Measurements from ENCODE around the gene RAMP3. TPM values are rescaled to one million over a fixed set of nuclear protein-coding genes. Genes with fewer than 3 reads are reported as not detected.

Gene RAMP3
- total RNA-seq (2014; rRNA removed): not detected in 2 replicates
- not detected for Bru-seq, nascent RNA
- not detected for BruChase-seq, experiment 1, labeled RNA remaining after a 6-hour chase
- BruChase-seq, experiment 2, labeled RNA remaining after a 2-hour chase: percentile 3 among the genes with signal in this experiment
- long read RNA-seq: 0 reads

DNA sequence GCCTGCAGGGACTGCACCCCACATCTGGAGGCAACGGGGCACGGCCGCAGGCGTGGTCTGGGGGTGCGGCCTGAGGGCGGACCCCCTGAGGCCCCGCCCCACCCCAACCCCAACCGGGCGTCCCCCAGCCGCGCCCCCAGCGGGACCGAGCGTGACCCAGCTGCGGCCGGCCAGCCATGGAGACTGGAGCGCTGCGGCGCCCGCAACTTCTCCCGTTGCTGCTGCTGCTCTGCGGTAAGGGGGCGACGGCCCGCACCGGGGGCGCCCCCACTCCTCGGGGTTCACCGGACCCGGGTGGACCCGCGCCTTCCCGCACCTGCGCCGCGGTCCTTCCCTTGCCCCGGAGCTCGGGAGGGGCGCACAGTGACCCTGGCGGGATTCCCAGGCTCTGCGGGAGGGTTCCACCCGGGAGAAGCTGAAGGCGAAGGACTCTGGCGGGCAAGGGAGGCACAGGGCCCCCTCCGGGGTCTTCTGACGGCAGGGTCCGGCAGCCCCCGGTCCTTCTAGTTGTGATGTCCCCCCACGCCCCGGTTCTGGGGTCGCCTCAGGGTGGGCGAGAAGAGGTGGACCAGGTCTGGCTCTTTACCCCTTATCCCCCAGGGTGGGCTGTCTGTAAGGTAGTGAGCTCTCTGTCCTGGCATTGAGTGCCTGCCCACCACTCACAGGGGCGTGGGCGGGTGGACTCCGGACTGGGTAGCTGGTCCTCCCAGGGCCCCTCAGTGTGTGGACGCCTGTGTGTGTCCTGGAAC, at the start of gene RAMP3:
Gene RAMP3 (plus strand): TSS at position 139 of the 749 bp plus-strand sequence. CDS start 38 bp downstream, at position 177.
- Histone ChIP-seq H4K20me1 (ENCODE audit: low read length) (no peaks in the 10 kb centered on the region), H3K9me2 (replicated peaks; ENCODE audit: low read length) (no peaks in the 10 kb centered on the region), H3K4me3 (ENCODE audit: low read length) (no peak within 1 kb of the TSS), H3K4me1 (ENCODE audit: insufficient read depth, low read length) (no peaks in the 10 kb centered on the region), H3K4me2 (ENCODE audit: low read length) (no peak within 1 kb of the TSS), H3K27ac (ENCODE audit: low read length) (no peak within 1 kb of the TSS), H3F3A (ENCODE audit: low read length, unreplicated experiment) (no peaks in the 10 kb centered on the region), H3K36me3 (ENCODE audit: low read depth, low read length) (no peaks in the 10 kb centered on the region), H3K27me3 (ENCODE audit: low read length) (no peaks in the 10 kb centered on the region), H3K79me2 (ENCODE audit: low read length) (no peaks in the 10 kb centered on the region), H3K9ac (ENCODE audit: low read length) (no peak within 1 kb of the TSS), H2AFZ (ENCODE audit: low read length) (no peak within 1 kb of the TSS), H3K9me3 (ENCODE audit: low read length) (no peaks in the 10 kb centered on the region)
- CTCF ChIA-PET: no interaction called here
- no peak for ATAC-seq
- POLR2A ChIA-PET (ENCODE audit: unreplicated experiment): interaction anchor here (0.6 kb wide), 1 partner anchor 95 kb away, joined by 3 read pairs; no protein-coding TSS in a partner anchor
- DNase-seq: no peak
- no TSS peak for BruUV-seq (replicated peaks)
- TF ChIP-seq, protein P1, sequence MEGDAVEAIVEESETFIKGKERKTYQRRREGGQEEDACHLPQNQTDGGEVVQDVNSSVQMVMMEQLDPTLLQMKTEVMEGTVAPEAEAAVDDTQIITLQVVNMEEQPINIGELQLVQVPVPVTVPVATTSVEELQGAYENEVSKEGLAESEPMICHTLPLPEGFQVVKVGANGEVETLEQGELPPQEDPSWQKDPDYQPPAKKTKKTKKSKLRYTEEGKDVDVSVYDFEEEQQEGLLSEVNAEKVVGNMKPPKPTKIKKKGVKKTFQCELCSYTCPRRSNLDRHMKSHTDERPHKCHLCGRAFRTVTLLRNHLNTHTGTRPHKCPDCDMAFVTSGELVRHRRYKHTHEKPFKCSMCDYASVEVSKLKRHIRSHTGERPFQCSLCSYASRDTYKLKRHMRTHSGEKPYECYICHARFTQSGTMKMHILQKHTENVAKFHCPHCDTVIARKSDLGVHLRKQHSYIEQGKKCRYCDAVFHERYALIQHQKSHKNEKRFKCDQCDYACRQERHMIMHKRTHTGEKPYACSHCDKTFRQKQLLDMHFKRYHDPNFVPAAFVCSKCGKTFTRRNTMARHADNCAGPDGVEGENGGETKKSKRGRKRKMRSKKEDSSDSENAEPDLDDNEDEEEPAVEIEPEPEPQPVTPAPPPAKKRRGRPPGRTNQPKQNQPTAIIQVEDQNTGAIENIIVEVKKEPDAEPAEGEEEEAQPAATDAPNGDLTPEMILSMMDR (conservative IDR thresholded peaks at IDR 0.05; ENCODE audit: low read depth, low read length): no peak
- no peak for TF ChIP-seq EZH2 (IDR thresholded peaks at IDR 0.05; ENCODE audit: low read length, unreplicated experiment)
- no peak for TF ChIP-seq EZH2phosphoT487 (IDR thresholded peaks at IDR 0.05; ENCODE audit: borderline replicate concordance, low read length)
- intact Hi-C loops (cut with micrococcal nuclease): no loop called here

GRCh38 chr7:45108863-45109262, 48.7 kb upstream of the RAMP3 start:
- DNase-seq (no peak), ATAC-seq (no peak)
- intact Hi-C loops (cut with micrococcal nuclease): no loop called here
- peak overlapping the region; percentile 47 for H3K4me3 ChIP-seq (ENCODE audit: low read length)
- H2AFZ ChIP-seq (ENCODE audit: low read length): no peak overlapping the region
- H3K36me3 ChIP-seq (ENCODE audit: low read depth, low read length): peaks cover 54% of the 10 kb centered on the region
- no peaks in the 10 kb centered on the region for H3F3A ChIP-seq (ENCODE audit: low read length, unreplicated experiment)
- no TSS peak for BruUV-seq (replicated peaks)
- H3K9me3 ChIP-seq (ENCODE audit: low read length): no peaks in the 10 kb centered on the region
- TF ChIP-seq, protein P1 (conservative IDR thresholded peaks at IDR 0.05; ENCODE audit: low read depth, low read length): no peak
- H3K79me2 ChIP-seq (ENCODE audit: low read length): peaks cover 62% of the 10 kb centered on the region
- H3K4me2 ChIP-seq (ENCODE audit: low read length): peak overlapping the region; percentile 75
- peaks cover 35% of the 10 kb centered on the region; the same call in 1 of the 2 replicates for H4K20me1 ChIP-seq (ENCODE audit: low read length)
- H3K9ac ChIP-seq (ENCODE audit: low read length): no peak overlapping the region
- no peaks in the 10 kb centered on the region for H3K27me3 ChIP-seq (ENCODE audit: low read length)
- no peak overlapping the region for H3K27ac ChIP-seq (ENCODE audit: low read length)
- H3K4me1 ChIP-seq (ENCODE audit: insufficient read depth, low read length): peaks cover 30% of the 10 kb centered on the region
- no peaks in the 10 kb centered on the region for H3K9me2 ChIP-seq (replicated peaks; ENCODE audit: low read length)
- ChIA-PET CTCF (no interaction called here), POLR2A (ENCODE audit: unreplicated experiment) (no interaction called here)
